Natural killer cell (primary cell): ENCODE data around the gene ANK3. TPM values are rescaled to one million over a fixed set of nuclear protein-coding genes. Genes with fewer than 3 reads are reported as not detected.

Experiments used
- ATAC-seq, 3 donors: fragments of 150-1000 bp in 2 of 3; fragments of 200-7000 bp in 1 of 3; cut with Tn5 transposase; 1 replicate in 1 of 3; 2 replicates in 2 of 3; pipeline ENCODE4 v1.10.0; 2021; ENCODE audit warnings: mild to moderate bottlenecking in 2 of 3, moderate library complexity in 2 of 3
- DNase-seq, 2 donors: peaks; one replicate each; pipeline versions ENCODE4 v3.0.0 to v3.0.0-alpha.2; 2013 to 2021; ENCODE audit warnings: mixed read lengths in 1 of 2
- H3K27ac ChIP-seq: one replicate; pipeline ENCODE4 v1.5.1; 2013; ENCODE audit warnings: mild to moderate bottlenecking, low read length
- H3K27me3 ChIP-seq: one replicate; pipeline ENCODE4 v1.6.1; 2013; ENCODE audit warnings: low read length; ENCODE audit not compliant: control insufficient read depth, insufficient read depth
- H3K36me3 ChIP-seq: one replicate; pipeline ENCODE4 v1.6.1; 2013; ENCODE audit warnings: low read length; ENCODE audit not compliant: control insufficient read depth, insufficient read depth
- H3K4me1 ChIP-seq: one replicate; pipeline ENCODE4 v1.6.1; 2013; ENCODE audit warnings: low read length; ENCODE audit not compliant: control insufficient read depth, insufficient read depth
- H3K4me3 ChIP-seq: one replicate; pipeline ENCODE4 v1.5.1; 2013; ENCODE audit warnings: low read length
- H3K9me3 ChIP-seq: one replicate; pipeline ENCODE4 v1.6.1; 2013; ENCODE audit warnings: low read length; ENCODE audit not compliant: control insufficient read depth, insufficient read depth
- H3K27ac Mint-ChIP-seq, 2 donors: one replicate each; pipeline ENCODE4 v1.8.0; 2022; ENCODE audit warnings: mild to moderate bottlenecking in 2 of 2, mixed read lengths in 2 of 2, moderate library complexity in 1 of 2
- H3K27me3 Mint-ChIP-seq, 2 donors: one replicate each; pipeline ENCODE4 v1.8.0; 2022; ENCODE audit warnings: low read depth in 2 of 2, mixed read lengths in 2 of 2
- H3K36me3 Mint-ChIP-seq: one replicate; pipeline ENCODE4 v1.8.0; 2022; ENCODE audit warnings: mixed read lengths
- H3K4me1 Mint-ChIP-seq, 2 donors: one replicate each; pipeline ENCODE4 v1.8.0; 2022; ENCODE audit warnings: mixed read lengths in 2 of 2
- H3K4me3 Mint-ChIP-seq: one replicate; pipeline ENCODE4 v1.8.0; 2022; ENCODE audit warnings: mild to moderate bottlenecking, moderate library complexity, mixed read lengths
- H3K9me3 Mint-ChIP-seq, 2 donors: one replicate each; pipeline ENCODE4 v1.8.0; 2022; ENCODE audit warnings: mixed read lengths in 2 of 2
- CTCF ChIP-seq: fragments of 200-600 bp; IDR thresholded peaks from one replicate; pipeline ENCODE4 v1.8.0; 2022; ENCODE audit warnings: antibody characterized with exemption
- WGBS: methylation state at CpG from one replicate; pipeline ENCODE4 v1.1.7; 2013; ENCODE audit warnings: missing lambda C conversion rate; ENCODE audit not compliant: insufficient coverage; 5-methylcytosine and 5-hydroxymethylcytosine counted together
- intact Hi-C: fragments of 100-400 bp; cut with micrococcal nuclease; formaldehyde crosslinking; loops from one replicate; pipeline ENCODE4 v1.14.2; 2022
- total RNA-seq, 4 donors: library from RNA; stranded (reverse); fragments of 120-200 nt in 1 of 4; gene quantifications; one replicate each; pipeline versions ENCODE4 v1.2.3 to v1.2.4, GENCODE V29; 2013 to 2022

Gene ANK3
- total RNA-seq, 3 donors from 2014 or later (not counting 1 experiment from before 2014, with no cell fraction given) = 4.4 to 12.9 (median 11.4) TPM

- no peak for TF ChIP-seq CTCF
- Mint-ChIP-seq H3K4me1 (no peaks in the 10 kb centered on the region), H3K27ac (no peak overlapping the region), H3K4me3 (no peak overlapping the region), H3K36me3 (no peaks in the 10 kb centered on the region), H3K9me3 (no peaks in the 10 kb centered on the region), H3K27me3 (no peaks in the 10 kb centered on the region)
- Histone ChIP-seq H3K4me3 (no peak overlapping the region), H3K27ac (no peak overlapping the region), H3K36me3 (no peaks in the 10 kb centered on the region), H3K27me3 (no peaks in the 10 kb centered on the region), H3K9me3 (no peaks in the 10 kb centered on the region), H3K4me1 (no peaks in the 10 kb centered on the region)
- ATAC-seq = peak; percentile 57 to 82 (median 78)
- peak in 1 of 2 donors; percentile 58 for DNase-seq
- WGBS = 29% methylated on average over 1 of the region's 1 CpG
- intact Hi-C loops = loop anchor here (2.0 to 5.0 kb wide), 2 partner anchors 165 to 408 kb away; no protein-coding TSS in a partner anchor
Measured at GRCh38 chr10:60032723-60033122, 357.0 kb downstream of the ANK3 start.

GRCh38 chr10:60031664-60032063, 358.0 kb downstream of the ANK3 start:
- no peaks in the 10 kb centered on the region for H3K9me3 Mint-ChIP-seq
- H3K4me1 Mint-ChIP-seq = no peaks in the 10 kb centered on the region
- H3K36me3 Mint-ChIP-seq = no peaks in the 10 kb centered on the region
- TF ChIP-seq CTCF = no peak
- no peaks in the 10 kb centered on the region for H3K4me1 ChIP-seq
- ATAC-seq = peak in 1 of 3 donors; percentile 26
- no peak overlapping the region for H3K27ac Mint-ChIP-seq
- DNase-seq = no peak
- H3K4me3 Mint-ChIP-seq = no peak overlapping the region
- no peaks in the 10 kb centered on the region for H3K9me3 ChIP-seq
- H3K27me3 Mint-ChIP-seq = no peaks in the 10 kb centered on the region
- H3K27ac ChIP-seq = no peak overlapping the region
- no peaks in the 10 kb centered on the region for H3K27me3 ChIP-seq
- no peaks in the 10 kb centered on the region for H3K36me3 ChIP-seq
- H3K4me3 ChIP-seq = no peak overlapping the region
- intact Hi-C loops = loop anchor here (2.0 to 5.0 kb wide), 2 partner anchors 164 to 407 kb away; no protein-coding TSS in a partner anchor

GRCh38 chr10:60031183-60031582, 358.5 kb downstream of the ANK3 start:
- no peaks in the 10 kb centered on the region for H3K27me3 Mint-ChIP-seq
- no peak for TF ChIP-seq CTCF
- Histone ChIP-seq H3K4me3 (no peak overlapping the region), H3K4me1 (no peaks in the 10 kb centered on the region), H3K36me3 (no peaks in the 10 kb centered on the region), H3K27ac (no peak overlapping the region), H3K9me3 (no peaks in the 10 kb centered on the region), H3K27me3 (no peaks in the 10 kb centered on the region)
- no peaks in the 10 kb centered on the region for H3K9me3 Mint-ChIP-seq
- DNase-seq (no peak), ATAC-seq (no peak)
- no peak overlapping the region for H3K27ac Mint-ChIP-seq
- no peaks in the 10 kb centered on the region for H3K4me1 Mint-ChIP-seq
- intact Hi-C loops = loop anchor here (5.0 kb wide), 1 partner anchor 164 kb away; no protein-coding TSS in a partner anchor
- H3K4me3 Mint-ChIP-seq = no peak overlapping the region
- no CpG with 5 or more reads among the region's 1 CpG for WGBS
- H3K36me3 Mint-ChIP-seq = no peaks in the 10 kb centered on the region

GRCh38 chr10:60029475-60029874, 360.2 kb downstream of the ANK3 start:
- Mint-ChIP-seq H3K4me1 (no peaks in the 10 kb centered on the region), H3K36me3 (no peaks in the 10 kb centered on the region), H3K4me3 (no peak overlapping the region), H3K27me3 (no peaks in the 10 kb centered on the region), H3K9me3 (no peaks in the 10 kb centered on the region), H3K27ac (no peak overlapping the region)
- Histone ChIP-seq H3K27ac (no peak overlapping the region), H3K9me3 (no peaks in the 10 kb centered on the region), H3K27me3 (no peaks in the 10 kb centered on the region), H3K4me3 (no peak overlapping the region), H3K36me3 (no peaks in the 10 kb centered on the region), H3K4me1 (no peaks in the 10 kb centered on the region)
- no peak for ATAC-seq
- no peak for TF ChIP-seq CTCF
- intact Hi-C loops = no loop called here
- DNase-seq = no peak
- 91% methylated on average over 3 of the region's 6 CpGs for WGBS
